BJ (cell line): ENCODE measurements around the gene GLP2R. TPM values are rescaled to one million over a fixed set of nuclear protein-coding genes. Genes with fewer than 3 reads are reported as not detected.

ENCODE experiments used
- CTCF ChIA-PET: fragments of 350-600 bp; formaldehyde crosslinking; extraction: SDS; loops from one replicate; lab custom pipeline; 2021; ENCODE audit warnings: antibody characterized with exemption, inconsistent platforms; lab: Yijun Ruan, JAX
- POLR2A ChIA-PET: fragments of 300-600 bp; sonication (Branson Sonifier 250); formaldehyde crosslinking; extraction: SDS; loops from one replicate; lab custom pipeline; 2021; ENCODE audit warnings: antibody characterized with exemption; lab: Charles Lee
- DNase-seq: peaks from one replicate; pipeline ENCODE4 v3.0.0-alpha.2; 2011; ENCODE audit warnings: low read depth
- H3K27me3 ChIP-seq: 2 replicates; pipeline ENCODE4 v1.6.0; 2011; ENCODE audit warnings: low read length; ENCODE audit not compliant: control insufficient read depth, insufficient read depth
- H3K36me3 ChIP-seq: 2 replicates; pipeline ENCODE4 v1.5.1; 2011; ENCODE audit warnings: low read length; ENCODE audit not compliant: control insufficient read depth, insufficient read depth
- H3K4me3 ChIP-seq: 2 replicates; pipeline ENCODE4 v1.5.1; 2011; ENCODE audit warnings: low read depth, mild to moderate bottlenecking, control low read depth, low read length
- CTCF ChIP-seq: IDR thresholded peaks from 2 replicates; pipeline ENCODE4 v1.5.1; 2011; ENCODE audit warnings: low read depth, mild to moderate bottlenecking, control low read depth, inconsistent platforms, low read length, moderate library complexity; ENCODE audit not compliant: insufficient read depth
- polyA plus RNA-seq: library from polyadenylated mRNA; depleted of rRNA; stranded (reverse); fragments of >200 nt; gene quantifications from 2 replicates; pipeline ENCODE4 v1.2.3, GENCODE V29; 2011

GLP2R gene
- polyA plus RNA-seq, 1 experiment, result 0.05 TPM

DNA sequence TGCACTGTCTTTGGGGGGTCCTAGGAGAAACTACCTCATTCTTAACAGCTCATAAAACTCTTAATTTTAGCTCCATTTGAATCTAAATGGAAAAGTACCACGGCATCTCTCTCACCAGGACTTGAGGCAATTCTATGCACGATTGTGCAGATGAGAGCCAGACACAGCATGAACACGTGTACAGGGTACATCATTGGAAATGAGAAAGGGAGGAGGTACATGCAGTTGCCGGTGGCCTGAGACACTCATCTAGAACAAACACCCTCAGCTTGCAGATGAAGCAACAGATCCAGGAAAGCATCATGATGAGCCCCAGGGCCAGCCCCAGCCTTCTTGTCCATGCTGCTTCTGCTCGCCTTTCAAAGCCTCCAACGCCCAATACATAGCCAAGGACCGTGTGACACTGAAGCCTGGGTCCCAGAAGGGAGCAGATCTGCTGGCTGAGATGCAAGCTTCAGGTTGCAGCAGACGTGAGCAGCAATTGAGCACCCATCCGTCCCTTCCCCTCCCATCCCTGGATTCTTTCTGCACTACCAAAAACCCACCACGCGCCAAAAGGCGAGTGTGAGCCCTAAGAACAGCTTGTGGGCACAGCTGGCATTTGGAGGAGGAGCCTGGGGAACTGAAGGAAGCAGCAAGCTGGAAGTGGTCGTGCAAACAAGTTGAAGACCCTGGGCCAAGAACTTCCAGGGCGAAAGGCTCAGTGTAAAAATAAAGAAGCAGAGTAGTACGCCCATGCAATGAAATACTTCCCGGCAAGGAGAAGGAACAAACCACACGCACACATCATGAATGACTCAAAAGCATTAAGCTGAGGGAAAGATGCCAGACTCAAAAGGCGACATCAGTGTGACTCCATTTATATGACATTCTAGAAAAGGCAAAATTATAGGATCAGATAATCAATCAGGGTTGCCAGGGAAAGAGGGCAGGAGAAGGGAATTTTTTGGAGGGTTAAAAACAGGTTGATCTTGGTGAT, 86.7 kb downstream of the GLP2R start:
- Histone ChIP-seq H3K27me3 (no peaks in the 10 kb centered on the region), H3K36me3 (no peaks in the 10 kb centered on the region), H3K4me3 (no peak overlapping the region)
- no peak for TF ChIP-seq CTCF
- ChIA-PET POLR2A (no interaction called here), CTCF (interaction anchor here (1.3 to 3.0 kb wide), 2 partner anchors 11 to 13 kb away, joined by 6 to 14 read pairs; no protein-coding TSS in a partner anchor)
- no peak for DNase-seq

DNA sequence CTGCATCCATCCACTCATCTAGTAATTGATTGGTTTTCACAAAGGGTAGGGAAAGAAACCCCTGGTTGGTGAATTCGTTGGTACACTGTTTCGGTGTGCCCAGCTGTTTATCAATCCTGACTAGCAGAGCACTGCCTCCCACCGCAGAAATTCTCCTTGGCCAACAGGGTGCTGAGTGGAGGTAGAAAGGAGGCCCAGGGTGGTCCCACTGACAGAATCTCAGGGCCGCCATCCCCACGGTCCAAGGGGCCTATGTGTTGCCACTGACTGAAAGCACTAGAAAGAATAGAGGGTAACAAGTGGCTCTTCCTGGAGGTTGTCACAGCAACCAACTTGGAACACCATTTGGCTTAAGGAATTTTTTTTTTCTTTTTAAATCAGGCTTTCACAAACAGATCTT, 87.8 kb downstream of the GLP2R start:
- Histone ChIP-seq H3K27me3 (no peaks in the 10 kb centered on the region), H3K36me3 (no peaks in the 10 kb centered on the region), H3K4me3 (no peak overlapping the region)
- CTCF ChIA-PET, result interaction anchor here (3.0 kb wide), 1 partner anchor 12 kb away, joined by 14 read pairs; no protein-coding TSS in a partner anchor
- no peak for TF ChIP-seq CTCF
- no peak for DNase-seq
- POLR2A ChIA-PET, result no interaction called here

DNA sequence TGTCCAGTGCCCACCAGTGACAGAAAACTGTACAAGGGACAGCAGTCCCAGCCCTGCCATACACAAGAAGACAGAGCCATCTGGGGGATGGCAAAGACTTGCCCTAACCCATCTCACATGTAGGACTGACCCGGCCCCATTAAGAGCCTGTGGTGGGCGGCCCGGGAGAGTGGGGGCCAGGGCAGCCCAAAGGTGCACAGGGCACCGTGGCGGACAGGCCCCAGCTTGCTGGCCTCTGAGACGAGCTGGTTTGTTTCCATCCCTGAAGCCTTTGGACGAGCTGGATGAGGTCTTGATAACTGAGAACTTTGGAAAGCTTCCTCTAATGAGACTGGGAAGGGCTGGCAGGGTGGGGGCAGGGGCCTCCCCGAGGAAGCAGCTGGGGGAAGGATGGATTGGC, 90.4 kb downstream of the GLP2R start:
- POLR2A ChIA-PET, result no interaction called here
- H3K36me3 ChIP-seq, result no peaks in the 10 kb centered on the region

GRCh38 chr17:9917131-9917530, 91.4 kb downstream of the GLP2R start:
- no peak overlapping the region for H3K4me3 ChIP-seq
- no peaks in the 10 kb centered on the region for H3K36me3 ChIP-seq
- no peaks in the 10 kb centered on the region for H3K27me3 ChIP-seq
- no peak for TF ChIP-seq CTCF
- no peak for DNase-seq
- ChIA-PET POLR2A (no interaction called here), CTCF (interaction anchor here (1.0 to 2.1 kb wide), 3 partner anchors 12 to 700 kb away, joined by 4 to 10 read pairs (median 6); no protein-coding TSS in a partner anchor)

More for the DNA sequence above, 90.4 kb downstream of the GLP2R start:
- no peak for TF ChIP-seq CTCF
- H3K27me3 ChIP-seq, result no peaks in the 10 kb centered on the region
- CTCF ChIA-PET, result interaction anchor here (1.1 to 1.8 kb wide), 2 partner anchors 9 to 701 kb away, joined by 4 to 10 read pairs; no protein-coding TSS in a partner anchor
- H3K4me3 ChIP-seq, result no peak overlapping the region
- DNase-seq, result no peak

DNA sequence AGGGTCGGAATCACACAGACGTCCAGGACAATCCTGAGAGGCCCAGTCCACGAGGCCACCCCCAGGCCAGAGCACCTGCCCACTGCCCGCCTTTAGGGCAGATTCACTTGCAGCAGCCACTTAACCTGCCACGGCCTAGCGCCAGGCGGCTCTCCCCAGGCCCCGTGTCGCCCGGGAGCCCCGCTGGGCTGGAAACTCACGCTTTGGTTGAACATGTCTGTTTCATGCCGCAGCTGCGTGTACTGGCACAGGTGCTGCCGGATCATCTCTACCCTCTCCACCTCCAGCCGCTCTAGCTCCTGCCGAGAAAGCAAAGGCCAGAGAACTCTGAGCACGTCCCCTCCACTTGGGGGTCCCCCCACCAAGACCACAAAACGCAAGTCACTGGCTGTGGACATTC, 92.1 kb downstream of the GLP2R start:
- no peak for DNase-seq
- no peak overlapping the region for H3K4me3 ChIP-seq
- ChIA-PET POLR2A (no interaction called here), CTCF (interaction anchor here (1.0 to 2.1 kb wide), 3 partner anchors 11 to 699 kb away, joined by 4 to 10 read pairs (median 6); no protein-coding TSS in a partner anchor)
- no peaks in the 10 kb centered on the region for H3K36me3 ChIP-seq
- no peak for TF ChIP-seq CTCF
- no peaks in the 10 kb centered on the region for H3K27me3 ChIP-seq
